HG03469 (cell line): Measurements from ENCODE around the gene MCTP1.

Experiments used
- ATAC-seq: cut with Tn5 transposase; IDR thresholded peaks from one replicate; pipeline ENCODE4 v1.9.1; 2021; ENCODE audit warnings: mild to moderate bottlenecking, moderate library complexity, moderate number of reproducible peaks; ENCODE audit not compliant: unreplicated experiment

Gene MCTP1

GRCh38 chr5:95124731-95125130, 160.2 kb downstream of the MCTP1 start:
- no peak for ATAC-seq

GRCh38 chr5:95124101-95124500, 160.8 kb downstream of the MCTP1 start:
- no peak for ATAC-seq

GRCh38 chr5:95114902-95115301, 170.0 kb downstream of the MCTP1 start:
- ATAC-seq, result no peak

GRCh38 chr5:95114305-95114704, 170.6 kb downstream of the MCTP1 start:
- no peak for ATAC-seq

GRCh38 chr5:95113489-95113888, 171.4 kb downstream of the MCTP1 start:
- ATAC-seq, result no peak

GRCh38 chr5:95111141-95111540, 173.8 kb downstream of the MCTP1 start:
- ATAC-seq, result no peak

- no peak for ATAC-seq
Measured at GRCh38 chr5:95110118-95110517, 174.8 kb downstream of the MCTP1 start.

GRCh38 chr5:95107138-95107537, 177.8 kb downstream of the MCTP1 start:
- no peak for ATAC-seq

GRCh38 chr5:95105638-95106037, 179.3 kb downstream of the MCTP1 start:
- no peak for ATAC-seq

GRCh38 chr5:95102687-95103086, 182.2 kb downstream of the MCTP1 start:
- ATAC-seq, result peak; percentile 86

- ATAC-seq, result no peak
Measured at GRCh38 chr5:95102080-95102479, 182.8 kb downstream of the MCTP1 start.

GRCh38 chr5:95100551-95100950, 184.3 kb downstream of the MCTP1 start:
- ATAC-seq, result no peak

GRCh38 chr5:95098012-95098411, 186.9 kb downstream of the MCTP1 start:
- no peak for ATAC-seq

- ATAC-seq, result no peak
Measured at GRCh38 chr5:95093211-95093610, 191.7 kb downstream of the MCTP1 start.

GRCh38 chr5:95090774-95091173, 194.1 kb downstream of the MCTP1 start:
- no peak for ATAC-seq

GRCh38 chr5:95087816-95088317, 197.0 kb downstream of the MCTP1 start:
- ATAC-seq, result peak; percentile 69

- ATAC-seq, result peak; percentile 22
Measured at GRCh38 chr5:95086927-95087815, 197.7 kb downstream of the MCTP1 start.

- no peak for ATAC-seq
Measured at GRCh38 chr5:95084757-95085156, 200.1 kb downstream of the MCTP1 start.

GRCh38 chr5:95083606-95084005, 201.3 kb downstream of the MCTP1 start:
- no peak for ATAC-seq

GRCh38 chr5:95081982-95082381, 202.9 kb downstream of the MCTP1 start:
- ATAC-seq, result no peak

GRCh38 chr5:95081500-95081960, 203.4 kb downstream of the MCTP1 start:
- ATAC-seq, result peak; percentile 92

GRCh38 chr5:95080441-95080840, 204.5 kb downstream of the MCTP1 start:
- no peak for ATAC-seq
